ENCODE measurements around the gene YY1AP1. TPM values are rescaled to one million over a fixed set of nuclear protein-coding genes. Genes with fewer than 3 reads are reported as not detected.

YY1AP1 gene
- 36.4 and 39.1 TPM in 2 replicates for total RNA-seq

GRCh38 chr1:155688324-155689080 is at the start of gene YY1AP1:
TSS of gene YY1AP1 (minus strand) at chr1:155688774. CDS start at chr1:155680436, 8,338 bp downstream.

GRCh38 chr1:155689081-155689607 is 570 bp upstream of the YY1AP1 start, which contains the start of gene DAP3:
TSS of gene DAP3 (plus strand) at chr1:155689091. CDS start at chr1:155709780, 20,689 bp downstream.

GRCh38 chr1:155609515-155610256 is 78.9 kb downstream of the YY1AP1 start, which contains the start of gene MSTO1:
TSS of gene MSTO1 (plus strand) at chr1:155610218. CDS start at chr1:155610249, 31 bp downstream.

Other genes with a start within 250 kb of the YY1AP1 start
- gene ASH1L, start 126.0 kb downstream of the YY1AP1 start, total RNA-seq = 9.6 and 16.6 TPM in 2 replicates
- 6.1 and 16.2 TPM in 2 replicates for gene MSTO1, start 78.6 kb downstream of the YY1AP1 start, total RNA-seq
- 72.8 and 124 TPM in 2 replicates for gene DAP3, start 317 bp upstream of the YY1AP1 start, total RNA-seq
- 12.6 and 13.3 TPM in 2 replicates for gene GON4L, start 168.4 kb upstream of the YY1AP1 start, total RNA-seq
- gene SYT11, start 170.8 kb upstream of the YY1AP1 start, total RNA-seq = 1.3 TPM in 2 replicates
- 30.2 and 32.4 TPM in 2 replicates for gene RIT1, start 222.6 kb upstream of the YY1AP1 start, total RNA-seq
- gene KHDC4, start 245.6 kb upstream of the YY1AP1 start, total RNA-seq = 11.8 and 23.5 TPM in 2 replicates